Small intestine (tissue), 7 donors: ENCODE results near the gene VASH1. TPM values are rescaled to one million over a fixed set of nuclear protein-coding genes. Genes with fewer than 3 reads are reported as not detected.

Experiments used
- DNase-seq, 2 donors: peaks; one replicate each; pipeline versions ENCODE4 v3.0.0 to v3.0.0-alpha.2; 2013
- FAIRE-seq: peaks from 2 replicates; lab custom pipeline; 2012; peaks lifted over from hg19 to GRCh38; lab: Jason Lieb, UNC
- H3K27ac ChIP-seq, 3 donors: one replicate each; pipeline ENCODE4 v1.5.1; 2013; ENCODE audit warnings: low read length in 2 of 3, mild to moderate bottlenecking in 2 of 3, control low read depth in 1 of 3, inconsistent platforms in 1 of 3, low read depth in 1 of 3, moderate library complexity in 1 of 3
- H3K27me3 ChIP-seq, 3 donors: one replicate each; pipeline ENCODE4 v1.6.1; 2013; ENCODE audit warnings: low read length in 3 of 3, inconsistent platforms in 1 of 3; ENCODE audit not compliant: control insufficient read depth in 3 of 3, insufficient read depth in 3 of 3
- H3K36me3 ChIP-seq, 3 donors: one replicate each; pipeline ENCODE4 v1.6.1; 2013; ENCODE audit warnings: low read length in 3 of 3, inconsistent platforms in 1 of 3, low read depth in 1 of 3, mild to moderate bottlenecking in 1 of 3, moderate library complexity in 1 of 3; ENCODE audit not compliant: control insufficient read depth in 3 of 3, insufficient read depth in 2 of 3
- H3K4me1 ChIP-seq, 3 donors: one replicate each; pipeline ENCODE4 v1.6.1; 2013; ENCODE audit warnings: low read length in 2 of 3, inconsistent platforms in 1 of 3, low read depth in 1 of 3, mild to moderate bottlenecking in 1 of 3, moderate library complexity in 1 of 3; ENCODE audit not compliant: control insufficient read depth in 3 of 3, insufficient read depth in 2 of 3
- H3K4me3 ChIP-seq, 3 donors: one replicate each; pipeline ENCODE4 v1.5.1; 2013; ENCODE audit warnings: low read length in 3 of 3, control low read depth in 1 of 3, inconsistent platforms in 1 of 3, low read depth in 1 of 3, mild to moderate bottlenecking in 1 of 3, moderate library complexity in 1 of 3
- H3K9me3 ChIP-seq, 2 donors: one replicate each; pipeline ENCODE4 v1.6.1; 2013; ENCODE audit warnings: low read depth in 1 of 2, low read length in 1 of 2; ENCODE audit not compliant: control insufficient read depth in 2 of 2, insufficient read depth in 1 of 2
- WGBS, 3 donors: extraction: QIAGEN DNeasy Blood & Tissue Kit; methylation state at CpG; one replicate each; pipeline ENCODE4 v1.1.7; 2013; 5-methylcytosine and 5-hydroxymethylcytosine counted together
- polyA plus RNA-seq, 4 donors: library from polyadenylated mRNA; stranded (reverse) in 3 of 4; unstranded in 1 of 4; fragments of 200-250 nt in 3 of 4; fragments of 120-200 nt in 1 of 4; gene quantifications; one replicate each; pipeline versions ENCODE4 v1.2.1 to v1.2.3, GENCODE V29; 2013
- donor health status: healthy with polysubstance abuse.
- donor health status: control.
- donor health status: control.
- donor health status: Bipolar disorder and iron deficiency.
- donor health status: healthy.

The VASH1 gene
- polyA plus RNA-seq, 4 donors, result 1.3 to 10.8 (median 5.3) TPM

- DNase-seq (peak in 1 of 2 donors; percentile 32), FAIRE-seq (no peak)
These were observed 68.6 kb downstream of the VASH1 start for GRCh38 chr14:76829650-76830421.

DNA sequence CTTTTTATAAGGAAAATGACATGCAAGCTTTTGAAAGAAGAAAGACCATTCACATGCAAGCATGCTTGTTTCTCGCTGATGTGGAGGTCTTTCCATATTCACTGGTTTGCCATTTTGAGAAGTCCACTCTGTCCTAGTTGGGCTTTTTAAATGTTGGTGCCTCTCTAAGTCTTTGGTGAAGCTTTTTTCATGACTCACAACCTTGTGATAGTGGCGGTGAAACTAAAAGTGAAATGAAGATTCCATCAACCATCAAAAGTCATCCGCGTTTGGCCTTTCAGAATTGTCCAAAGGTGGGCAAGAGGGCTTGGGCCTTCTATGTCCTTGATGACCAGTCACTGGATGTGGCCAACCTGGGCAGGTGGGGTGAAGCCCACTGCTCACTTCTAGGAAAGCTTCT, 69.3 kb downstream of the VASH1 start:
- no peak overlapping the region for H3K4me3 ChIP-seq
- 76 to 89% (median 81%) methylated on average over 4 of the region's 4 CpGs for WGBS, 3 donors
- peaks cover 0 to 3% (median 0%) of the 10 kb centered on the region in 3 donors for H3K27me3 ChIP-seq
- peaks cover 0 to 4% of the 10 kb centered on the region in 2 donors for H3K9me3 ChIP-seq
- peaks cover 0 to 13% (median 0%) of the 10 kb centered on the region in 3 donors for H3K4me1 ChIP-seq
- no peak for FAIRE-seq
- DNase-seq, result no peak
- H3K36me3 ChIP-seq, result no peaks in the 10 kb centered on the region
- no peak overlapping the region for H3K27ac ChIP-seq

More at GRCh38 chr14:76829650-76830421, 68.6 kb downstream of the VASH1 start:
- Histone ChIP-seq H3K4me3 (no peak overlapping the region), H3K27ac (peak overlapping the region in 1 of 3 donors; percentile 14), H3K27me3 (peaks cover 0 to 3% (median 0%) of the 10 kb centered on the region in 3 donors), H3K36me3 (no peaks in the 10 kb centered on the region), H3K9me3 (peaks cover 0 to 4% of the 10 kb centered on the region in 2 donors), H3K4me1 (peaks cover 0 to 12% (median 0%) of the 10 kb centered on the region in 3 donors)
- WGBS, 3 donors, result 11 to 50% (median 30%) methylated on average over 7 of the region's 7 CpGs

- H3K4me1 ChIP-seq, result peaks cover 0 to 13% (median 0%) of the 10 kb centered on the region in 3 donors
- peak overlapping the region in 1 of 3 donors; percentile 51 for H3K27ac ChIP-seq
- WGBS, 3 donors, result 52 to 74% (median 71%) methylated on average over 1 of the region's 1 CpG
- no peak overlapping the region for H3K4me3 ChIP-seq
- no peaks in the 10 kb centered on the region for H3K27me3 ChIP-seq
- peak in 1 of 2 donors; percentile 70 for DNase-seq
- FAIRE-seq, result no peak
- H3K36me3 ChIP-seq, result no peaks in the 10 kb centered on the region
- H3K9me3 ChIP-seq, result no peaks in the 10 kb centered on the region
These were observed 71.3 kb downstream of the VASH1 start for GRCh38 chr14:76832503-76832988.

Other genes starting within 250 kb of the VASH1 start
- 10 to 100 TPM in 1 of 4 donors, 1 to 10 TPM in 3; 1.6 to 25.7 (median 5.7) TPM for gene ANGEL1, start 51.4 kb downstream of the VASH1 start, polyA plus RNA-seq
- gene LRRC74A, start 64.9 kb downstream of the VASH1 start, polyA plus RNA-seq, result not detected